GM12892 (cell line): ENCODE results near the gene ITSN1.

ENCODE experiments used
- POLR2A ChIP-seq: IDR thresholded peaks from 2 replicates; pipeline ENCODE4 v1.6.1; 2011; ENCODE audit warnings: low read depth, low read length, control low read depth
- POLR2AphosphoS5 ChIP-seq: IDR thresholded peaks from 2 replicates; pipeline ENCODE4 v1.6.1; 2011; ENCODE audit warnings: low read depth, low read length, control low read depth

- no peak for TF ChIP-seq POLR2A
- no peak for TF ChIP-seq POLR2AphosphoS5
Measured at GRCh38 chr21:33733601-33734000, 91.3 kb downstream of the ITSN1 start.
